ENCODE measurements around the gene DMRT3. TPM values are rescaled to one million over a fixed set of nuclear protein-coding genes. Genes with fewer than 3 reads are reported as not detected.

The DMRT3 gene
- total RNA-seq, 1 donor from 2014 or later: 0.41 TPM

- no peaks in the 10 kb centered on the region for H4K20me1 ChIP-seq (ENCODE audit: low read depth)
- H3K27ac Mint-ChIP-seq: no peak overlapping the region
- no peaks in the 10 kb centered on the region for H3F3A ChIP-seq (ENCODE audit: low read depth)
- no peaks in the 10 kb centered on the region for H3K27me3 ChIP-seq
- no peaks in the 10 kb centered on the region for H3K36me3 Mint-ChIP-seq
- H3K9ac ChIP-seq: no peak overlapping the region
- peaks cover 12% of the 10 kb centered on the region for H3K27me3 Mint-ChIP-seq (ENCODE audit: insufficient read depth, low read depth)
- no peak overlapping the region for H3K4me3 Mint-ChIP-seq
- H3K4me2 ChIP-seq: no peak overlapping the region
- H3K36me3 ChIP-seq: no peaks in the 10 kb centered on the region
- no peaks in the 10 kb centered on the region for H3K9me3 Mint-ChIP-seq
- H3K4me1 ChIP-seq: no peaks in the 10 kb centered on the region
- TF ChIP-seq EZH2phosphoT487 (IDR thresholded peaks at IDR 0.05) (no peak), EZH2 (IDR thresholded peaks at IDR 0.05) (no peak)
- TF ChIP-seq, protein P1, sequence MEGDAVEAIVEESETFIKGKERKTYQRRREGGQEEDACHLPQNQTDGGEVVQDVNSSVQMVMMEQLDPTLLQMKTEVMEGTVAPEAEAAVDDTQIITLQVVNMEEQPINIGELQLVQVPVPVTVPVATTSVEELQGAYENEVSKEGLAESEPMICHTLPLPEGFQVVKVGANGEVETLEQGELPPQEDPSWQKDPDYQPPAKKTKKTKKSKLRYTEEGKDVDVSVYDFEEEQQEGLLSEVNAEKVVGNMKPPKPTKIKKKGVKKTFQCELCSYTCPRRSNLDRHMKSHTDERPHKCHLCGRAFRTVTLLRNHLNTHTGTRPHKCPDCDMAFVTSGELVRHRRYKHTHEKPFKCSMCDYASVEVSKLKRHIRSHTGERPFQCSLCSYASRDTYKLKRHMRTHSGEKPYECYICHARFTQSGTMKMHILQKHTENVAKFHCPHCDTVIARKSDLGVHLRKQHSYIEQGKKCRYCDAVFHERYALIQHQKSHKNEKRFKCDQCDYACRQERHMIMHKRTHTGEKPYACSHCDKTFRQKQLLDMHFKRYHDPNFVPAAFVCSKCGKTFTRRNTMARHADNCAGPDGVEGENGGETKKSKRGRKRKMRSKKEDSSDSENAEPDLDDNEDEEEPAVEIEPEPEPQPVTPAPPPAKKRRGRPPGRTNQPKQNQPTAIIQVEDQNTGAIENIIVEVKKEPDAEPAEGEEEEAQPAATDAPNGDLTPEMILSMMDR (IDR thresholded peaks at IDR 0.05): no peak
- H3K9me3 ChIP-seq (ENCODE audit: low read depth): peaks cover 9% of the 10 kb centered on the region
- no peak overlapping the region for H3K4me3 ChIP-seq
- DNase-seq (ENCODE audit: low spot score): no peak
- no peak overlapping the region for H2AFZ ChIP-seq (replicated peaks)
- H3K79me2 ChIP-seq (ENCODE audit: low read depth): no peaks in the 10 kb centered on the region
- no peak overlapping the region for H3K27ac ChIP-seq
- H3K4me1 Mint-ChIP-seq: no peaks in the 10 kb centered on the region
These were observed 55.6 kb downstream of the DMRT3 start for GRCh38 chr9:1031951-1032601.

- H3K4me1 ChIP-seq: no peaks in the 10 kb centered on the region
- H3K27ac ChIP-seq: no peak overlapping the region
- no peaks in the 10 kb centered on the region for H4K20me1 ChIP-seq (ENCODE audit: low read depth)
- H3K9me3 ChIP-seq (ENCODE audit: low read depth): peaks cover 9% of the 10 kb centered on the region
- no peak overlapping the region for H3K9ac ChIP-seq
- TF ChIP-seq EZH2 (IDR thresholded peaks at IDR 0.05): no peak
- H3K27ac Mint-ChIP-seq: no peak overlapping the region
- H3K36me3 ChIP-seq: no peaks in the 10 kb centered on the region
- no peaks in the 10 kb centered on the region for H3K27me3 ChIP-seq
- no peaks in the 10 kb centered on the region for H3K4me1 Mint-ChIP-seq
- no peaks in the 10 kb centered on the region for H3K36me3 Mint-ChIP-seq
- H3K4me3 ChIP-seq: no peak overlapping the region
- DNase-seq (ENCODE audit: low spot score): no peak
- H3K79me2 ChIP-seq (ENCODE audit: low read depth): no peaks in the 10 kb centered on the region
- H3K27me3 Mint-ChIP-seq (ENCODE audit: insufficient read depth, low read depth): peaks cover 14% of the 10 kb centered on the region
- H2AFZ ChIP-seq (replicated peaks): no peak overlapping the region
- H3K9me3 Mint-ChIP-seq: no peaks in the 10 kb centered on the region
- H3K4me3 Mint-ChIP-seq: no peak overlapping the region
- no peaks in the 10 kb centered on the region for H3F3A ChIP-seq (ENCODE audit: low read depth)
- no peak overlapping the region for H3K4me2 ChIP-seq
These were observed 57.8 kb downstream of the DMRT3 start for GRCh38 chr9:1034271-1034670.

DNA sequence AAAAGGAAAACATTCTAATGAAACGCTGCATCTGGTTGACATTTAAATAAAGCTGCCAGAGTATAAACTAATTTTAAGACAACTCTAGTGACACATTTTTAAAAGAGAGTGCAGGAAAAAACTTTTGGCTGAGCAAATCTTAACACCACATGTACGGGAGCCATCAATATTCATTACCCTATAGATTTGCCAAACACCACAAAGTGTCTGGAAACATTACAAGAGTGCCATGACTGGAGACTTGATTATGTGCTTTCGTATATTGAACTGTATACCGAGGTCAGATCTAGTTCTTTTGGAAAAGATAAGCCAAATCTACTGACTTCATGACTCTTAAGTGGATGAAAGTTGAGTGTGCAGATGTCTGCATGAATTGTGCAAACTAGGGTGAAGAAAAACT, 63.1 kb downstream of the DMRT3 start:
- no peak for DNase-seq (ENCODE audit: low spot score)
- no peak overlapping the region for H3K4me3 ChIP-seq
- no peak overlapping the region for H3K4me3 Mint-ChIP-seq

More for the DNA sequence above, 63.1 kb downstream of the DMRT3 start:
- H3K27ac Mint-ChIP-seq: no peak overlapping the region
- no peaks in the 10 kb centered on the region for H3K79me2 ChIP-seq (ENCODE audit: low read depth)
- peaks cover 6% of the 10 kb centered on the region for H3K4me1 Mint-ChIP-seq
- TF ChIP-seq, protein P1 (IDR thresholded peaks at IDR 0.05): no peak
- no peak for TF ChIP-seq EZH2phosphoT487 (IDR thresholded peaks at IDR 0.05)
- H3K27me3 ChIP-seq: no peaks in the 10 kb centered on the region
- H3K4me1 ChIP-seq: no peaks in the 10 kb centered on the region
- no peak overlapping the region for H3K9ac ChIP-seq
- H3K9me3 ChIP-seq (ENCODE audit: low read depth): peaks cover 4% of the 10 kb centered on the region
- H3K9me3 Mint-ChIP-seq: peaks cover 2% of the 10 kb centered on the region
- H3K36me3 Mint-ChIP-seq: no peaks in the 10 kb centered on the region
- no peaks in the 10 kb centered on the region for H4K20me1 ChIP-seq (ENCODE audit: low read depth)
- H3K27ac ChIP-seq: no peak overlapping the region
- H3K36me3 ChIP-seq: no peaks in the 10 kb centered on the region
- no peak overlapping the region for H3K4me2 ChIP-seq
- peaks cover 56% of the 10 kb centered on the region for H3K27me3 Mint-ChIP-seq (ENCODE audit: insufficient read depth, low read depth)
- no peaks in the 10 kb centered on the region for H3F3A ChIP-seq (ENCODE audit: low read depth)
- H2AFZ ChIP-seq (replicated peaks): no peak overlapping the region

Small RNA genes within 50 kb of the gene (small RNA-seq; reads per million reads assigned to genes)
- not detected for gene RNU6-1073P

Other genes starting within 250 kb of the DMRT3 start
- 0.09 TPM in 1 of 2 replicates, not detected in the other for gene DMRT1, start 135.0 kb upstream of the DMRT3 start, total RNA-seq (ENCODE audit: low replicate concordance)
- gene DMRT2, start 73.7 kb downstream of the DMRT3 start, total RNA-seq (ENCODE audit: low replicate concordance): not detected in 2 replicates